ENCODE data around the gene ADAMTSL1. TPM values are rescaled to one million over a fixed set of nuclear protein-coding genes. Genes with fewer than 3 reads are reported as not detected.

The ADAMTSL1 gene
- total and polyA plus RNA-seq, 2 donors (not counting 3 experiments of a cell fraction or from before 2014, with no cell fraction given), result 15.0 to 18.4 TPM

GRCh38 chr9:18888290-18888689 is 414.3 kb downstream of the ADAMTSL1 start:
- no peak overlapping the region for H3K4me3 ChIP-seq (replicated peaks in 1 of 3; ENCODE audit: insufficient read depth in 1 of 3, low read depth in 1 of 3, low read length in 3 of 3)
- no peaks in the 10 kb centered on the region for H3K79me2 ChIP-seq (ENCODE audit: control insufficient read depth, insufficient read depth, low read length)
- no peak overlapping the region for H3K27ac ChIP-seq (ENCODE audit: insufficient read depth, low read depth, low read length)
- ChIA-PET POLR2A (no interaction called here), CTCF (no interaction called here)
- no peaks in the 10 kb centered on the region for H3K4me1 ChIP-seq (ENCODE audit: control insufficient read depth, extremely low read depth, insufficient read depth, low read length)
- no peak overlapping the region for H2AFZ ChIP-seq (ENCODE audit: low read depth, low read length)
- no peaks in the 10 kb centered on the region for H3K9me1 ChIP-seq (replicated peaks; ENCODE audit: control insufficient read depth, extremely low read depth, insufficient read depth, low read length)
- no peaks in the 10 kb centered on the region for H3K9me3 ChIP-seq (replicated peaks; ENCODE audit: control insufficient read depth, insufficient read depth, low read length)
- FAIRE-seq (no peak), DNase-seq (ENCODE audit: low read depth, low spot score) (no peak)
- no peaks in the 10 kb centered on the region for H3K36me3 ChIP-seq (ENCODE audit: control insufficient read depth in 2 of 2, extremely low read depth in 1 of 2, insufficient read depth in 2 of 2, low read length in 2 of 2)
- intact Hi-C loops (cut with micrococcal nuclease) (no loop called here), dilution Hi-C loops (cut with MboI; ENCODE audit: extremely low pct_ligation_motif_present, low sequenced_read_pairs) (no loop called here)
- H3K4me2 ChIP-seq (ENCODE audit: insufficient read depth, low read length), result no peak overlapping the region
- H3K9ac ChIP-seq (replicated peaks; ENCODE audit: extremely low read depth, insufficient read depth, low read length), result no peak overlapping the region
- H3K27me3 ChIP-seq (ENCODE audit: control insufficient read depth in 2 of 2, insufficient read depth in 2 of 2, low read length in 2 of 2), result no peaks in the 10 kb centered on the region
- no TSS peak for BruUV-seq (replicated peaks)
- TF ChIP-seq EZH2 (IDR thresholded peaks at IDR 0.05; ENCODE audit: borderline replicate concordance, low read depth, low read length, severe bottlenecking), result no peak
- no peak for TF ChIP-seq CTCF (IDR thresholded peaks at IDR 0.05; ENCODE audit: extremely low read depth in 1 of 2, insufficient read depth in 1 of 2, low read depth in 1 of 2, low read length in 2 of 2)
- no peak for TF ChIP-seq FOS (IDR thresholded peaks at IDR 0.05; ENCODE audit: borderline replicate concordance, insufficient read depth, low read length)
- TF ChIP-seq POLR2A (IDR thresholded peaks at IDR 0.05; ENCODE audit: low read depth, low read length), result no peak
- no peak for TF ChIP-seq POLR2AphosphoS5 (IDR thresholded peaks at IDR 0.05; ENCODE audit: insufficient read depth, low read depth, low read length)
- TF ChIP-seq GATA2 (IDR thresholded peaks at IDR 0.05; ENCODE audit: insufficient read depth, insufficient read length, low read depth, low read length), result no peak
- TF ChIP-seq JUN (IDR thresholded peaks at IDR 0.05; ENCODE audit: borderline replicate concordance, insufficient read depth, insufficient read length, low read depth), result no peak
- TF ChIP-seq MYC (IDR thresholded peaks at IDR 0.05; ENCODE audit: low read depth, low read length), result no peak
- TF ChIP-seq MAX (IDR thresholded peaks at IDR 0.05; ENCODE audit: insufficient read depth, insufficient read length), result no peak
- no peaks in the 10 kb centered on the region for H4K20me1 ChIP-seq (replicated peaks; ENCODE audit: control insufficient read depth, extremely low read depth, insufficient read depth, low read length)
